GM12878 (cell line): ENCODE measurements around the gene WNK1. TPM values are rescaled to one million over a fixed set of nuclear protein-coding genes. Genes with fewer than 3 reads are reported as not detected.

Experiments
- ATF7 ChIP-seq: fragments of 450-650 bp; IDR thresholded peaks from 2 replicates; pipeline ENCODE4 v1.6.1; 2016; ENCODE audit warnings: low read depth, mild to moderate bottlenecking
- BACH1 ChIP-seq: fragments of 450-650 bp; IDR thresholded peaks from 2 replicates; pipeline ENCODE4 v1.6.1; 2017; ENCODE audit warnings: mild to moderate bottlenecking, borderline replicate concordance
- CBFB ChIP-seq: IDR thresholded peaks from 2 replicates; pipeline ENCODE4 v1.6.1; 2016; ENCODE audit warnings: antibody characterized with exemption, low read depth
- CREB1 ChIP-seq: IDR thresholded peaks from 2 replicates; pipeline ENCODE4 v1.6.1; 2012; ENCODE audit warnings: low read depth, mild to moderate bottlenecking, inconsistent platforms
- EZH2 ChIP-seq: IDR thresholded peaks from 2 replicates; pipeline ENCODE4 v1.6.1; 2012; ENCODE audit warnings: low read depth, mild to moderate bottlenecking, control low read depth, inconsistent platforms, low read length, borderline replicate concordance; ENCODE audit not compliant: control insufficient read depth
- FOS ChIP-seq: IDR thresholded peaks from 3 replicates; pipeline ENCODE4 v1.6.1; 2011; ENCODE audit warnings: borderline replicate concordance; ENCODE audit not compliant: insufficient read length; ENCODE audit errors: extremely low read depth
- HDAC6 ChIP-seq: fragments of 200-600 bp; sonication (generic); IDR thresholded peaks from one replicate; pipeline ENCODE4 v1.8.0; 2017; ENCODE audit warnings: antibody characterized with exemption; ENCODE audit not compliant: unreplicated experiment
- IKZF1 ChIP-seq: fragments of 450-650 bp; conservative IDR thresholded peaks from 2 replicates; pipeline ENCODE4 v1.6.1; 2017; ENCODE audit warnings: antibody characterized with exemption, mild to moderate bottlenecking
- JUNB ChIP-seq: IDR thresholded peaks from 2 replicates; pipeline ENCODE4 v1.6.1; 2016; ENCODE audit warnings: antibody characterized with exemption, mild to moderate bottlenecking
- JUND ChIP-seq: IDR thresholded peaks from 2 replicates; pipeline ENCODE4 v1.6.1; 2012; ENCODE audit warnings: low read depth, mild to moderate bottlenecking, low read length, improper control_type of control experiment, moderate library complexity
- MTA3 ChIP-seq: IDR thresholded peaks from 2 replicates; pipeline ENCODE4 v1.6.1; 2012; ENCODE audit warnings: low read length, inconsistent platforms, borderline replicate concordance
- MYB ChIP-seq: fragments of 150-350 bp; IDR thresholded peaks from 2 replicates; pipeline ENCODE4 v1.6.1; 2014; ENCODE audit warnings: mild to moderate bottlenecking, low read depth, low read length, borderline replicate concordance
- NR2C2 ChIP-seq: IDR thresholded peaks from 2 replicates; pipeline ENCODE4 v1.6.1; 2011; ENCODE audit warnings: borderline replicate concordance, low read depth; ENCODE audit not compliant: control insufficient read depth, insufficient read length
- PAX8 ChIP-seq: fragments of 450-650 bp; IDR thresholded peaks from 2 replicates; pipeline ENCODE4 v1.6.1; 2017; ENCODE audit warnings: mild to moderate bottlenecking, moderate library complexity
- POLR2AphosphoS5 ChIP-seq: IDR thresholded peaks from 2 replicates; pipeline ENCODE4 v1.6.1; 2011; ENCODE audit warnings: mild to moderate bottlenecking, low read length, inconsistent platforms
- SP1 ChIP-seq: IDR thresholded peaks from one replicate; pipeline ENCODE4 v1.6.1; 2011; ENCODE audit warnings: low read depth, low read length
- TBL1XR1 ChIP-seq: IDR thresholded peaks from 2 replicates; pipeline ENCODE4 v1.6.1; 2012; ENCODE audit warnings: low read depth, low read length, improper control_type of control experiment
- WRNIP1 ChIP-seq: IDR thresholded peaks from 2 replicates; pipeline ENCODE4 v1.6.1; 2011; ENCODE audit warnings: low read depth, low read length, improper control_type of control experiment, borderline replicate concordance
- ZNF217 ChIP-seq: fragments of 450-650 bp; IDR thresholded peaks from 2 replicates; pipeline ENCODE4 v1.6.1; 2017; ENCODE audit warnings: antibody characterized with exemption, mild to moderate bottlenecking
- ZNF622 ChIP-seq: fragments of 450-650 bp; IDR thresholded peaks from 2 replicates; pipeline ENCODE4 v1.6.1; 2017; ENCODE audit warnings: mild to moderate bottlenecking, inconsistent platforms
- polyA plus RNA-seq, 11 experiments: library from polyadenylated mRNA; depleted of rRNA in 4 of 11; unstranded in 6 of 11; stranded (reverse) in 5 of 11; fragments of >200 nt; fragmentation: Nextera tagmentation in 4 of 11; fragmentation: Illumina TruSeq in 1 of 11; extraction: Ambion mirVana in 4 of 11; extraction: Trizol in 1 of 11; gene quantifications; 1 replicate in 1 of 11; 2 replicates in 10 of 11; pipeline versions ENCODE4 v1.2.1 to v1.2.3, GENCODE V29; 2011 to 2016; ENCODE audit warnings: inconsistent platforms in 2 of 11, missing spikeins in 2 of 11, low read depth in 1 of 11
- total RNA-seq, 4 experiments: library from RNA; depleted of rRNA in 3 of 4; stranded (reverse); fragments of >200 nt in 3 of 4; fragmentation: Illumina TruSeq in 1 of 4; extraction: Trizol in 1 of 4; gene quantifications; 2 replicates each; pipeline versions ENCODE4 v1.2.1 to v1.2.3, GENCODE V29; 2013 to 2021
- TF ChIP-seq, protein P1 (sequence below): IDR thresholded peaks from 2 replicates; pipeline ENCODE4 v1.6.1; 2011; ENCODE audit warnings: mild to moderate bottlenecking, low read depth, low read length, moderate library complexity; ENCODE audit not compliant: insufficient replicate concordance
- TF ChIP-seq, protein P2 (sequence below): fragments of 450-650 bp; IDR thresholded peaks from 2 replicates; pipeline ENCODE4 v1.6.1; 2017; ENCODE audit warnings: mild to moderate bottlenecking
- TF ChIP-seq, protein P3 (sequence below): IDR thresholded peaks from 2 replicates; pipeline ENCODE4 v1.6.1; 2011; ENCODE audit warnings: borderline replicate concordance, low read depth, mild to moderate bottlenecking, moderate library complexity, low read length; ENCODE audit not compliant: insufficient read depth, poor library complexity, severe bottlenecking
- TF ChIP-seq, protein P4 (sequence below): IDR thresholded peaks from 2 replicates; pipeline ENCODE4 v1.6.1; 2012; ENCODE audit warnings: low read depth, low read length, improper control_type of control experiment

Gene WNK1
- total and polyA plus RNA-seq, 10 of the 15 experiments (the other 5 are each of a cell fraction or from before 2014, with no cell fraction given), result 9.6 to 151 (median 86.6) TPM

DNA sequence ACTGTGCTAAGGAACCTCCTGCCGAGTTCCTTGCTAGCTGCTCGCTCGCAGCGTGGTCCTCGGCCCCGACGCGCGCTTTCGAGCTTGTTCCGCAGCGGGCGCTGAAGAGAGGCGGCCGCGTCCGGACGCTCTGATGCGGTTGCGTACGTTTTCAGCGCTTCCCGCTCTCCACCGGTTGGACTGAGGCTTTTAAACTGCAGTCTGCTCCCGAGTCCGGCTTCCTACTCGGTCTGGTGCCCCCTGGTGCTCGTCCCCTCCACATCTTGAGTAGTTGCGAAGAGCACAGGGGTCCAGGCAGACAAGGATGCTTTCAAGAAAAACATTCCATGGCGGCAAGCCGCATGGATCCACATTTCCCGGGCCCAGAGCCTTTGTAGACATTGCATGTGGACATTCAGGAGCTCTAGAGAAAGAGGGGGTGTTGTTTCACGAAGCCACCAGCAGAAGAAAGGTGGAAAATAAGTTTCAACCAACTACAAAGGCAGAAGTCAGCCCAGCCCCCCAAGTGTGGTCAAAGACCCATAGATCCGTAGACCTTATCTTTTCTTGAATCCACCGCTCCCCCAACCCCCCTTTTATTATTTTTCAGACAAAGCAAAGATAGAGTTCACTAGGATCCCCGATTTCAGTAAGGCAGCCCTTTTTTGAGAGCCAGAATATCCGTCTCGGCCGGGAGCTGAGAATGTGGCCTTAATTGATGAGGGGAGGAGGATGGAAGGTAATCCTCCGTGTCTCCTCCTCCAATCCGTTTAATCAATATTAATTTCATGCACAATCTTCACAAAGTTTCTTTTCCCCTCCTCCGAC is 984 bp upstream of the WNK1 start (continued):
- TF ChIP-seq CREB1 (peak; percentile 69), IKZF1 (peak; percentile 93), WRNIP1 (no peak; the same call in 1 of the 2 replicates), HDAC6 (no peak), MTA3 (0 out of 2 replicates have a peak, but pooled peaks have one; percentile 38), BACH1 (peak; percentile 61; the same call in 1 of the 2 replicates), CBFB (peak; percentile 73; the same call in 1 of the 2 replicates), JUNB (no peak), SP1 (no peak), JUND (no peak), EZH2 (no peak), ZNF217 (no peak), MYB (no peak), TBL1XR1 (no peak), ZNF622 (no peak), ATF7 (peak; percentile 22), NR2C2 (no peak), POLR2AphosphoS5 (peak; percentile 93), PAX8 (no peak), FOS (no peak)
- TF ChIP-seq, protein P1, sequence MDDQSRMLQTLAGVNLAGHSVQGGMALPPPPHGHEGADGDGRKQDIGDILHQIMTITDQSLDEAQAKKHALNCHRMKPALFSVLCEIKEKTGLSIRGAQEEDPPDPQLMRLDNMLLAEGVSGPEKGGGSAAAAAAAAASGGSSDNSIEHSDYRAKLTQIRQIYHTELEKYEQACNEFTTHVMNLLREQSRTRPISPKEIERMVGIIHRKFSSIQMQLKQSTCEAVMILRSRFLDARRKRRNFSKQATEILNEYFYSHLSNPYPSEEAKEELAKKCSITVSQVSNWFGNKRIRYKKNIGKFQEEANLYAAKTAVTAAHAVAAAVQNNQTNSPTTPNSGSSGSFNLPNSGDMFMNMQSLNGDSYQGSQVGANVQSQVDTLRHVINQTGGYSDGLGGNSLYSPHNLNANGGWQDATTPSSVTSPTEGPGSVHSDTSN, result no peak
- TF ChIP-seq, protein P2, sequence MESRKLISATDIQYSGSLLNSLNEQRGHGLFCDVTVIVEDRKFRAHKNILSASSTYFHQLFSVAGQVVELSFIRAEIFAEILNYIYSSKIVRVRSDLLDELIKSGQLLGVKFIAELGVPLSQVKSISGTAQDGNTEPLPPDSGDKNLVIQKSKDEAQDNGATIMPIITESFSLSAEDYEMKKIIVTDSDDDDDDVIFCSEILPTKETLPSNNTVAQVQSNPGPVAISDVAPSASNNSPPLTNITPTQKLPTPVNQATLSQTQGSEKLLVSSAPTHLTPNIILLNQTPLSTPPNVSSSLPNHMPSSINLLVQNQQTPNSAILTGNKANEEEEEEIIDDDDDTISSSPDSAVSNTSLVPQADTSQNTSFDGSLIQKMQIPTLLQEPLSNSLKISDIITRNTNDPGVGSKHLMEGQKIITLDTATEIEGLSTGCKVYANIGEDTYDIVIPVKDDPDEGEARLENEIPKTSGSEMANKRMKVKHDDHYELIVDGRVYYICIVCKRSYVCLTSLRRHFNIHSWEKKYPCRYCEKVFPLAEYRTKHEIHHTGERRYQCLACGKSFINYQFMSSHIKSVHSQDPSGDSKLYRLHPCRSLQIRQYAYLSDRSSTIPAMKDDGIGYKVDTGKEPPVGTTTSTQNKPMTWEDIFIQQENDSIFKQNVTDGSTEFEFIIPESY, result 0 out of 2 replicates have a peak, but pooled peaks have one; percentile 6
- TF ChIP-seq, protein P3, sequence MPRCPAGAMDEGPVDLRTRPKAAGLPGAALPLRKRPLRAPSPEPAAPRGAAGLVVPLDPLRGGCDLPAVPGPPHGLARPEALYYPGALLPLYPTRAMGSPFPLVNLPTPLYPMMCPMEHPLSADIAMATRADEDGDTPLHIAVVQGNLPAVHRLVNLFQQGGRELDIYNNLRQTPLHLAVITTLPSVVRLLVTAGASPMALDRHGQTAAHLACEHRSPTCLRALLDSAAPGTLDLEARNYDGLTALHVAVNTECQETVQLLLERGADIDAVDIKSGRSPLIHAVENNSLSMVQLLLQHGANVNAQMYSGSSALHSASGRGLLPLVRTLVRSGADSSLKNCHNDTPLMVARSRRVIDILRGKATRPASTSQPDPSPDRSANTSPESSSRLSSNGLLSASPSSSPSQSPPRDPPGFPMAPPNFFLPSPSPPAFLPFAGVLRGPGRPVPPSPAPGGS, result no peak
- TF ChIP-seq, protein P4, sequence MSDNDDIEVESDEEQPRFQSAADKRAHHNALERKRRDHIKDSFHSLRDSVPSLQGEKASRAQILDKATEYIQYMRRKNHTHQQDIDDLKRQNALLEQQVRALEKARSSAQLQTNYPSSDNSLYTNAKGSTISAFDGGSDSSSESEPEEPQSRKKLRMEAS, result peak; percentile 88
